Loucy (cell line): ENCODE data around the gene PLPPR3.

ENCODE experiments used
- H2AFZ ChIP-seq: fragments of 200-600 bp; sonication (generic); 2 replicates; pipeline ENCODE4 v1.6.0; 2016; ENCODE audit warnings: antibody characterized with exemption, mild to moderate bottlenecking, low read length, moderate library complexity
- H3F3A ChIP-seq: fragments of 200-600 bp; 2 replicates; pipeline ENCODE4 v1.6.0; 2016; ENCODE audit warnings: antibody characterized with exemption, low read depth, mild to moderate bottlenecking
- H3K27me3 ChIP-seq: fragments of 200-600 bp; sonication (generic); 2 replicates; pipeline ENCODE4 v1.6.1; 2014; ENCODE audit warnings: low read length, mild to moderate bottlenecking; ENCODE audit not compliant: insufficient read depth, poor library complexity, severe bottlenecking
- H3K36me3 ChIP-seq: fragments of 200-600 bp; sonication (generic); 2 replicates; pipeline ENCODE4 v1.6.1; 2016; ENCODE audit warnings: low read length; ENCODE audit not compliant: insufficient read depth
- H3K4me1 ChIP-seq: fragments of 200-600 bp; sonication (generic); 2 replicates; pipeline ENCODE4 v1.5.1; 2014; ENCODE audit warnings: low read length, mild to moderate bottlenecking; ENCODE audit not compliant: insufficient read depth, poor library complexity, severe bottlenecking
- H3K4me2 ChIP-seq: fragments of 200-600 bp; sonication (generic); 2 replicates; pipeline ENCODE4 v1.6.0; 2014; ENCODE audit warnings: antibody characterized with exemption, low read length, low read depth, mild to moderate bottlenecking; ENCODE audit not compliant: poor library complexity, severe bottlenecking
- H3K4me3 ChIP-seq: fragments of 200-600 bp; sonication (generic); 2 replicates; pipeline ENCODE4 v1.5.1; 2014; ENCODE audit warnings: low read length, mild to moderate bottlenecking, mixed read lengths; ENCODE audit not compliant: poor library complexity, severe bottlenecking
- H3K79me2 ChIP-seq: fragments of 200-600 bp; sonication (generic); 2 replicates; pipeline ENCODE4 v1.6.1; 2014; ENCODE audit warnings: low read length; ENCODE audit not compliant: insufficient read depth
- H3K9ac ChIP-seq: fragments of 200-600 bp; sonication (generic); 2 replicates; pipeline ENCODE4 v1.6.0; 2014; ENCODE audit warnings: mild to moderate bottlenecking, low read depth, low read length, moderate library complexity; ENCODE audit not compliant: poor library complexity, severe bottlenecking
- H3K9me2 ChIP-seq: fragments of 200-600 bp; sonication (generic); replicated peaks from 2 replicates; pipeline ENCODE4 v1.6.1; 2016; ENCODE audit warnings: low read depth, low read length, mixed read lengths
- H3K9me3 ChIP-seq: fragments of 200-600 bp; sonication (generic); 2 replicates; pipeline ENCODE4 v1.6.1; 2014; ENCODE audit warnings: mild to moderate bottlenecking, antibody characterized with exemption, low read length, low read depth; ENCODE audit not compliant: insufficient read depth
- H4K20me1 ChIP-seq: fragments of 200-600 bp; sonication (generic); 2 replicates; pipeline ENCODE4 v1.6.0; 2014; ENCODE audit warnings: antibody characterized with exemption, low read length, mild to moderate bottlenecking; ENCODE audit not compliant: insufficient read depth, poor library complexity, severe bottlenecking
- CTCF ChIP-seq: fragments of 200-600 bp; sonication (generic); conservative IDR thresholded peaks from 2 replicates; pipeline ENCODE4 v1.5.1; 2014; ENCODE audit warnings: mild to moderate bottlenecking, antibody characterized with exemption, low read length
- EZH2phosphoT487 ChIP-seq: fragments of 200-600 bp; IDR thresholded peaks from 2 replicates; pipeline ENCODE4 v1.6.1; 2018; ENCODE audit warnings: antibody characterized with exemption, mild to moderate bottlenecking, moderate library complexity, borderline replicate concordance

PLPPR3 gene

GRCh38 chr19:827314-827709, 5.6 kb upstream of the PLPPR3 start:
- Histone ChIP-seq H3K79me2 (no peaks in the 10 kb centered on the region), H4K20me1 (no peaks in the 10 kb centered on the region), H3K27me3 (no peaks in the 10 kb centered on the region), H3K36me3 (no peaks in the 10 kb centered on the region), H3K4me3 (no peak overlapping the region), H3F3A (no peaks in the 10 kb centered on the region), H3K4me2 (no peak overlapping the region), H3K9me3 (no peaks in the 10 kb centered on the region), H2AFZ (no peak overlapping the region), H3K9ac (no peak overlapping the region), H3K9me2 (no peaks in the 10 kb centered on the region), H3K4me1 (no peaks in the 10 kb centered on the region)
- no peak for TF ChIP-seq EZH2phosphoT487
- TF ChIP-seq CTCF = no peak

GRCh38 chr19:825897-826644, 4.3 kb upstream of the PLPPR3 start:
- H3K79me2 ChIP-seq = no peaks in the 10 kb centered on the region
- no peak for TF ChIP-seq CTCF
- no peak for TF ChIP-seq EZH2phosphoT487
- H3K4me3 ChIP-seq = no peak overlapping the region
- H3K9me2 ChIP-seq = no peaks in the 10 kb centered on the region
- H3K27me3 ChIP-seq = no peaks in the 10 kb centered on the region
- no peaks in the 10 kb centered on the region for H3K9me3 ChIP-seq
- H3K36me3 ChIP-seq = no peaks in the 10 kb centered on the region
- no peak overlapping the region for H3K9ac ChIP-seq
- no peaks in the 10 kb centered on the region for H4K20me1 ChIP-seq
- H2AFZ ChIP-seq = no peak overlapping the region
- H3F3A ChIP-seq = no peaks in the 10 kb centered on the region
- no peak overlapping the region for H3K4me2 ChIP-seq
- no peaks in the 10 kb centered on the region for H3K4me1 ChIP-seq

- Histone ChIP-seq H3K9me2 (no peaks in the 10 kb centered on the region), H3K9me3 (no peaks in the 10 kb centered on the region), H4K20me1 (no peaks in the 10 kb centered on the region), H3K4me1 (no peaks in the 10 kb centered on the region), H3K9ac (no peak overlapping the region), H3K4me3 (no peak overlapping the region), H3K79me2 (no peaks in the 10 kb centered on the region), H3K36me3 (no peaks in the 10 kb centered on the region), H3K4me2 (no peak overlapping the region), H2AFZ (no peak overlapping the region), H3K27me3 (no peaks in the 10 kb centered on the region), H3F3A (no peaks in the 10 kb centered on the region)
- TF ChIP-seq CTCF (no peak), EZH2phosphoT487 (no peak)
Measured at GRCh38 chr19:824885-825284, 3.1 kb upstream of the PLPPR3 start.
